ENCODE results near the gene ZNF221. TPM values are rescaled to one million over a fixed set of nuclear protein-coding genes. Genes with fewer than 3 reads are reported as not detected.

ZNF221 gene
- total and polyA plus RNA-seq, 9 of the 15 experiments (the other 6 are each of a cell fraction or from before 2014, with no cell fraction given), result 0.32 to 1.4 (median 0.45) TPM

DNA sequence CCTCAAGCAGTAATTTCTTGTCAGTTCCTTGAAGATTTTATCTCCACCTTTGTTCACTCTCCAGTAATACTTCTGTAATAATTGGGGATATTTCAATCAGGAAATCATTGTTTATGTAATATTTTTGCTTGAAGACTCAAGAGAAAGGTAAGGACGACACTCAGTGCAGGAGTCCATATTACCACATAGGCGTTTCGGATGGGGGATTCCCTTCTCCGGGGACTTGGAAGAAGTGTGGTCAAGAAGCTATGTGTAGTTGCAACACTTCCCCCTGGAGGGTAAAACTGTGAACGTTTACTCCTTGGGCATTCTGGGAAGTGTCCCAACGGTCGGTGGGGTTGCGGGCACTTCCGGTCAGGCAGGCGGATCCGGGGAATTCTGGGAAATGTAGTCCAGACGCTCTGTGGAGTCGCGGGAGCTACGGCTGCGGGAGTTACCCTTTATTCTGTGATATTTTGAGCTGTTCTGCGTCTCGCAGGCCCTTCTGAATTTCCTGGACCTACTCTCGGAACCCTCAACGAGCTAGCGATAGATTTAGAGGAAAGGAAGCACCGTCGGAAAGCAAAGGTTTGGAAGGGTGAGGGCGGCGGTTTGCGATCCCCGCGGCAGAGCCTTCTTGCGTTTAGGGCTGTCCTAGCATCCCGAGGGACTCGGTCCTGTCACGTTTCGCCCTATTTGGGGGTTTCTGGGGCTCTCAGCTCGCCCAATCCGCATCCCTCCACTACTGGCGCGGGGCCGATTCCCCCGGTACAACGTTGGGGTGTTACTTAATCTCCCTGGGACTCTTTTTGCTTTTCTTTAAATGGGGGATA, at the start of gene ZNF221 (continued):
- TF ChIP-seq ADNP (tag; IDR thresholded peaks at IDR 0.05), result no peak
- TF ChIP-seq RCOR1 (IDR thresholded peaks at IDR 0.05; ENCODE audit: borderline replicate concordance in 1 of 2, low read depth in 2 of 2, low read length in 2 of 2), result 0 out of 4 replicates have a peak, but pooled peaks of 1 of the 2 experiments have one; percentile 4
- TF ChIP-seq SPI1 (IDR thresholded peaks at IDR 0.05; ENCODE audit: borderline replicate concordance, low read depth, low read length), result peak; percentile 70; the same call in 1 of the 2 replicates
- peak; percentile 68; the same call in 1 of the 2 replicates for TF ChIP-seq TCF7L2 (IDR thresholded peaks at IDR 0.05; ENCODE audit: low read depth, low read length)
- no peak for TF ChIP-seq MEF2D (tag; conservative IDR thresholded peaks at IDR 0.05; ENCODE audit: low read depth)
- TF ChIP-seq MAFK (IDR thresholded peaks at IDR 0.05; ENCODE audit: low read length), result no peak
- TF ChIP-seq, protein P1, sequence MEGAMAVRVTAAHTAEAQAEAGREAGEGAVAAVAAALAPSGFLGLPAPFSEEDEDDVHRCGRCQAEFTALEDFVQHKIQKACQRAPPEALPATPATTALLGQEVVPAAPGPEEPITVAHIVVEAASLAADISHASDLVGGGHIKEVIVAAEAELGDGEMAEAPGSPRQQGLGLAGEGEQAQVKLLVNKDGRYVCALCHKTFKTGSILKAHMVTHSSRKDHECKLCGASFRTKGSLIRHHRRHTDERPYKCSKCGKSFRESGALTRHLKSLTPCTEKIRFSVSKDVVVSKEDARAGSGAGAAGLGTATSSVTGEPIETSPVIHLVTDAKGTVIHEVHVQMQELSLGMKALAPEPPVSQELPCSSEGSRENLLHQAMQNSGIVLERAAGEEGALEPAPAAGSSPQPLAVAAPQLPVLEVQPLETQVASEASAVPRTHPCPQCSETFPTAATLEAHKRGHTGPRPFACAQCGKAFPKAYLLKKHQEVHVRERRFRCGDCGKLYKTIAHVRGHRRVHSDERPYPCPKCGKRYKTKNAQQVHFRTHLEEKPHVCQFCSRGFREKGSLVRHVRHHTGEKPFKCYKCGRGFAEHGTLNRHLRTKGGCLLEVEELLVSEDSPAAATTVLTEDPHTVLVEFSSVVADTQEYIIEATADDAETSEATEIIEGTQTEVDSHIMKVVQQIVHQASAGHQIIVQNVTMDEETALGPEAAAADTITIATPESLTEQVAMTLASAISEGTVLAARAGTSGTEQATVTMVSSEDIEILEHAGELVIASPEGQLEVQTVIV (CRISPR knock-in tag; IDR thresholded peaks at IDR 0.05; ENCODE audit: borderline replicate concordance), result no peak
- TF ChIP-seq TCF3 (CRISPR knock-in tag; IDR thresholded peaks at IDR 0.05), result no peak
- no peak for TF ChIP-seq BCL6 (CRISPR knock-in tag; IDR thresholded peaks at IDR 0.05)
- TF ChIP-seq, protein P2, sequence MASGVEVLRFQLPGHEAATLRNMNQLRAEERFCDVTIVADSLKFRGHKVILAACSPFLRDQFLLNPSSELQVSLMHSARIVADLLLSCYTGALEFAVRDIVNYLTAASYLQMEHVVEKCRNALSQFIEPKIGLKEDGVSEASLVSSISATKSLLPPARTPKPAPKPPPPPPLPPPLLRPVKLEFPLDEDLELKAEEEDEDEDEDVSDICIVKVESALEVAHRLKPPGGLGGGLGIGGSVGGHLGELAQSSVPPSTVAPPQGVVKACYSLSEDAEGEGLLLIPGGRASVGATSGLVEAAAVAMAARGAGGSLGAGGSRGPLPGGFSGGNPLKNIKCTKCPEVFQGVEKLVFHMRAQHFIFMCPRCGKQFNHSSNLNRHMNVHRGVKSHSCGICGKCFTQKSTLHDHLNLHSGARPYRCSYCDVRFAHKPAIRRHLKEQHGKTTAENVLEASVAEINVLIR (CRISPR knock-in tag; IDR thresholded peaks at IDR 0.05), result no peak
- no peak for TF ChIP-seq NFE2L1 (tag; IDR thresholded peaks at IDR 0.05; ENCODE audit: borderline replicate concordance, low read depth)
- TF ChIP-seq, protein P3, sequence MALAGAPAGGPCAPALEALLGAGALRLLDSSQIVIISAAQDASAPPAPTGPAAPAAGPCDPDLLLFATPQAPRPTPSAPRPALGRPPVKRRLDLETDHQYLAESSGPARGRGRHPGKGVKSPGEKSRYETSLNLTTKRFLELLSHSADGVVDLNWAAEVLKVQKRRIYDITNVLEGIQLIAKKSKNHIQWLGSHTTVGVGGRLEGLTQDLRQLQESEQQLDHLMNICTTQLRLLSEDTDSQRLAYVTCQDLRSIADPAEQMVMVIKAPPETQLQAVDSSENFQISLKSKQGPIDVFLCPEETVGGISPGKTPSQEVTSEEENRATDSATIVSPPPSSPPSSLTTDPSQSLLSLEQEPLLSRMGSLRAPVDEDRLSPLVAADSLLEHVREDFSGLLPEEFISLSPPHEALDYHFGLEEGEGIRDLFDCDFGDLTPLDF (CRISPR knock-in tag; IDR thresholded peaks at IDR 0.05), result no peak
- TF ChIP-seq ZNF24 (IDR thresholded peaks at IDR 0.05), result 0 out of 2 replicates have a peak, but pooled peaks have one; percentile 22
- no peak for TF ChIP-seq KLF13 (tag; IDR thresholded peaks at IDR 0.05; ENCODE audit: borderline replicate concordance, low read depth)
- TF ChIP-seq MAFF (IDR thresholded peaks at IDR 0.05; ENCODE audit: low read length), result no peak
- TF ChIP-seq, protein P4, sequence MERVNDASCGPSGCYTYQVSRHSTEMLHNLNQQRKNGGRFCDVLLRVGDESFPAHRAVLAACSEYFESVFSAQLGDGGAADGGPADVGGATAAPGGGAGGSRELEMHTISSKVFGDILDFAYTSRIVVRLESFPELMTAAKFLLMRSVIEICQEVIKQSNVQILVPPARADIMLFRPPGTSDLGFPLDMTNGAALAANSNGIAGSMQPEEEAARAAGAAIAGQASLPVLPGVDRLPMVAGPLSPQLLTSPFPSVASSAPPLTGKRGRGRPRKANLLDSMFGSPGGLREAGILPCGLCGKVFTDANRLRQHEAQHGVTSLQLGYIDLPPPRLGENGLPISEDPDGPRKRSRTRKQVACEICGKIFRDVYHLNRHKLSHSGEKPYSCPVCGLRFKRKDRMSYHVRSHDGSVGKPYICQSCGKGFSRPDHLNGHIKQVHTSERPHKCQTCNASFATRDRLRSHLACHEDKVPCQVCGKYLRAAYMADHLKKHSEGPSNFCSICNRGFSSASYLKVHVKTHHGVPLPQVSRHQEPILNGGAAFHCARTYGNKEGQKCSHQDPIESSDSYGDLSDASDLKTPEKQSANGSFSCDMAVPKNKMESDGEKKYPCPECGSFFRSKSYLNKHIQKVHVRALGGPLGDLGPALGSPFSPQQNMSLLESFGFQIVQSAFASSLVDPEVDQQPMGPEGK (CRISPR knock-in tag; IDR thresholded peaks at IDR 0.05; ENCODE audit: borderline replicate concordance), result no peak
- no peak for TF ChIP-seq SRSF7 (optimal IDR thresholded peaks at IDR 0.05; ENCODE audit: low read depth, low read length)
- no peak for TF ChIP-seq TAF1 (IDR thresholded peaks at IDR 0.05; ENCODE audit: control insufficient read depth, extremely low read depth, insufficient read depth, low read length, severe bottlenecking)
- no peak for TF ChIP-seq RAD51 (IDR thresholded peaks at IDR 0.05; ENCODE audit: borderline replicate concordance, low read depth)
- peak; percentile 55; the same call in 1 of the 2 replicates for TF ChIP-seq DPF2 (IDR thresholded peaks at IDR 0.05)
- TF ChIP-seq RB1 (IDR thresholded peaks at IDR 0.05; ENCODE audit: low read depth), result peak; percentile 45; the same call in 1 of the 2 replicates
